Hematopoietic multipotent progenitor cell treated with erythropoietin and hydrocortisone succinate and interleukin-3 and kit ligand, for 4 days (in vitro differentiated cells): ENCODE data around the gene ZC3H4.
A peak's percentile ranks its signal among the peaks of the same experiment; 100 is the strongest.

ENCODE experiments used
- DNase-seq: peaks from one replicate; pipeline ENCODE4 v3.0.0-alpha.2; 2015

Gene ZC3H4

GRCh38 chr19:47132194-47132852, 18.7 kb upstream of the ZC3H4 start:
- no peak for DNase-seq

DNA sequence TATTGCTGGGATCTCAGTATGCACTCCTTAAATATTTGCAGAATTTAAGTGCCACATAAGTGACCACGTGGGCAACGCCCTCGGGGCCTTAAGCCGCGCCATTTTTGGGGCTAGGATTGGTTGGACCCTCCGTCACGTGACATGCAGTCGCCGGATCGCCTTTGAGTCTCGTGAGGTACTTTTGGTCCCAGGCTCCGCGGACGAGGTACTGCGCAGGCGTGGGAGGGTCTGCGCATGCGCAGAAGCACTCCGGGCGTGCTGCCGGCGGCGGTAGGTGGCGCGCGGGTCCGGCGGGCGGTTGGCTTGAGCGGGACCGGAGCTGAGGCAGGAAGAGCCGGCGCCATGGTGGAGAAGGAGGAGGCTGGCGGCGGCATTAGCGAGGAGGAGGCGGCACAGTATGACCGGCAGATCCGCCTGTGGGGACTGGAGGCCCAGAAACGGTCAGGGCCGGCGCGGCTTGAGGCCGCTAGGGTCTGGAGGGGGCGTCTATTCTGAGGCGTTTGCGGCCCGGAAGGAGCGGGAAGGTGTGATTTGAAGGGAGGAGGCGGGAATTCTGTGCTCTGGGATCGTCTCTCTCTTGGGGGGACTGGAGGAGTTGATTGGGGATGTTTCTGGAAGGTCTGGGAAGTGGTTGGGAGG, 17.1 kb upstream of the ZC3H4 start, which contains the start of gene SAE1:
Gene SAE1 (plus strand): TSS at position 247 of the 639 bp plus-strand sequence. CDS start 96 bp downstream, at position 343.
- DNase-seq, result peak; percentile 99

DNA sequence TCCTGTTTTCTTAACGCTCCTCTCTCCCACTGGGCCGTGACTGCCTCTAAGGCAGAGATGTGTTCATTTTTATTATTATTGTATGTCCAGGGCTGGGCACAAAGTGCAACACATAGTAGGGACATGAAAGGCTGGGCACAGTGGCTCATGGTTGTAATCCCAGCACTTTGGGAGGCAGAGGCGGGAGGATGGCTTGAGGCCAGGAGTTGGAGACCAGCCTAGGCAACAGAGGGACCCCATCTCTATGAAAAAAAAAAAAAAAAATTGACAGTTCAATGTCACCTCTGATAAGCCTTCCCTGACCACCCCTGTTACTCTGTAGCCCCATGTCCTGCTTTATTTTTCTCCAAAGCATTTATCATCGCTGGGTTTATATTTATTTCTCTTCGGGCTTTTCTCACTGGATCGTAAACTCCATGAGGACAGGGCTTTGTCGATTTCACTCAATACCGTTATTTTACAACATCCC, 16.6 kb upstream of the ZC3H4 start:
- no peak for DNase-seq

- DNase-seq, result no peak
Observed at GRCh38 chr19:47129579-47129978, 16.0 kb upstream of the ZC3H4 start.

DNA sequence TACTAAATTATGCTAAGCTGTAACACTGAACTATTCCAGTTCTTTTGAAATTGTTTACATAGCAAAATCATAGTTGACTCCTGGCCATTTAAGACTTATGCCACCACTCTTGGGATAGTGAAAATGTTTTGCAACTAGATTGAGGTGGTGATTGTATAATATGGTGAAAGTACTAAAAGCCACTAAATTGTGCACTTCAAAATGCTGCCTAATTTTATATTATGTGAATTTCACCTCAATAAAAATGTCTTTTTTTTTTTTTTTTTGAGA, 12.0 kb upstream of the ZC3H4 start:
- no peak for DNase-seq

GRCh38 chr19:47124937-47125668, 11.5 kb upstream of the ZC3H4 start:
- DNase-seq, result peak; percentile 85

DNA sequence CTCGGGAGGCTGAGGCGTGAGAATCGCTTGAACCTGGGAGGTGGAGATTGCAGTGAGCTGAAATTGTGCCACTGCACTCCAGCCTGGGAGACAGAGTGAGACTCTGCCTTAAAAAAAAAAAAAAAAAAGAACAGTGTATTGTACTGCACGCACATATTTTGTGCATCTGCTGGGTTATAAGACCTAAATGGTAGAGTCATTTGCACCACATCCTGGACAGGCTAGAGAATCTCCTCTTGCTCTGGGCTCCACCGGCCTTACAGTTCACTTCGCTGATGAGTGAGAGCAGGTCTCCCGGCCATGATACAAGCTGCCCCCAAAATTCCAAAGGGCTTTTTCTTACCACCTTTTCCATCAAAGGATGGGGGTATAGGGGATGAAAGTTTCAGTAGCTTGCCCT, 9.8 kb upstream of the ZC3H4 start:
- DNase-seq, result no peak

DNA sequence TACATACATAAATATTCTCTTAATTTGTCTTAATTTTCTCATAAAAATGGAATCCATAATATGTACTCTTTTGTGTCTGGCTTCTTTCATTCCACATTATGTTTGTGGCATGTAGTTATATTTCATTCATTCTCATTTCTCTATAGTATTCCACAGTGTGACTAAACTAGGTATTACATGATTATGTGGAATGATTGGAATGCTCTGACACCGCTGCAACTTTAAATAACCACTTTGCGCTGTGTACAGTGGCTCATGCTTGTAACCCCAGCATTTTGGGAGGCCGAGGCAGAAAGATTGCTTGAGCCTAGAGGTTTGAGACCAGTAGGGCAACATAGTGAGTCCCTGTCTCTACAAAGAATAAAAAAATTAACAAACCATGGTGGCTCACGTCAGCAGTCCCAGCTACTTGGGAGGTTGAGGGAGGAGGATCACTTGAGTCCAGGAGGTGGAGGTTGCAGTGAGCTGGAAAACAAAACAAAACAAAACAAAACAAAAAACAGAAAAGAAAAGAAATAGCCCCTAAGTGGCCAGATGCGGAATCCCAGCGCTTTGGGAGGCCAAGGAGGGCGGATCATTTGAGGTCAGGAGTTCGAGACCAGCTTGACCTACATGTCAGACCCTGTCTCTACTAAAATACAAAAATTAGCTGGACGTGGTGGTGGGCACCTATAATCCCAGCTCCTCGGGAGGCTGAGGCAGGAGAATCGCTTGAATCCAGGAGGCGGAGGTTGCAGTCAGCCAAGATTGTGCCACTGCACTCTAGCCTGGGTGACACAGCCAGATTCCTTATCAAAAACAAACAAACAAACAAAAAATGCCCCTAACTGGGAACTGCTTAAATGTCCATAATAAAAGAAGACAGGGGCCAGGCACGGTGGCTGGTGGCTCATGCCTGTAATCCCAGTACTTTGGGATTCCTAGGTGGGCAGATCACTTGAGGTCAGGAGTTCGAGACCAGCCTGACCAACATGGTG, 9.1 kb upstream of the ZC3H4 start:
- no peak for DNase-seq

GRCh38 chr19:47120470-47121067, 7.0 kb upstream of the ZC3H4 start:
- DNase-seq, result no peak

- no peak for DNase-seq
Observed at GRCh38 chr19:47113850-47114651, 475 bp upstream of the ZC3H4 start.

DNA sequence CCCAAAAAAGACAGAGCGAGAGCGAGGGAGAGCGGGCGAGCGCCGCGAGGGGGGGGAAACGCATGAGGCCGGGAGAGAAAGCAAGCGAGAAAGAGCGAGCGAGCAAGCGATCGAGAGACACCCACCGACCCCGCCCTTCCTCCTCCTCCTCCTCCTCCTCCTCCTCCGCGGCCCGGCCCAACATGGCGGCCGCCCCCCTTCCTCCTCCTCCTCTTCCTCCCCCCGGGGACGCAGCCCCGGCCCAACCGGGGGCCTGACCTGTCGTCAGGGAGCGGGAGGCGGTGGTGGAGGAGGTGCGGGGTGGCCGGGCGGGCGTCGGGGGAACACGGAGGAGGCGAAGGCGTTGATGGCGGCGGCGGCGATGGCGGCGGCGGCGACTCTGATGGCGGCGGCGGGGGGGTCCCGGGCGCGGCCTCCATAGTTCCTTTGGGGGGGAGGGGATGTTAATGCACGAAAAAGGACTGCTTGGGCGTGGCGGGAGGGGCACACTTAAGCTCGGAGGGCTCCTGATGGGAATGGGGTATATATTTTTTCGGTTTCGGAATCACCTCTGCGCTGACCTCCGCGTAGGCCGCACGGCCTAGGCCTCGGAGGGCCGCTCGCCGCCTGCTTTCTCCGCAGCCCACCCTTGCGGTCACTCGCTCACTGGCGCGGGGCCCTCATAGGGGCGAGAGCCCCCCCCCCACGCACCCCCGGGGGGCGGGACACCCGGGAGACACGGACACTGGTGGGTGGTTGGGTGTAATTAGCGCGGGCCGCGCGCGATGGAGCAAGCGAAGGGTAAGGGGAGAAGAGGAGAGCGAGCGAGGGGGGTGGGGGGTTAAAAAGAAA, 1.2 kb downstream of the ZC3H4 start:
- DNase-seq, result peak; percentile 97

DNA sequence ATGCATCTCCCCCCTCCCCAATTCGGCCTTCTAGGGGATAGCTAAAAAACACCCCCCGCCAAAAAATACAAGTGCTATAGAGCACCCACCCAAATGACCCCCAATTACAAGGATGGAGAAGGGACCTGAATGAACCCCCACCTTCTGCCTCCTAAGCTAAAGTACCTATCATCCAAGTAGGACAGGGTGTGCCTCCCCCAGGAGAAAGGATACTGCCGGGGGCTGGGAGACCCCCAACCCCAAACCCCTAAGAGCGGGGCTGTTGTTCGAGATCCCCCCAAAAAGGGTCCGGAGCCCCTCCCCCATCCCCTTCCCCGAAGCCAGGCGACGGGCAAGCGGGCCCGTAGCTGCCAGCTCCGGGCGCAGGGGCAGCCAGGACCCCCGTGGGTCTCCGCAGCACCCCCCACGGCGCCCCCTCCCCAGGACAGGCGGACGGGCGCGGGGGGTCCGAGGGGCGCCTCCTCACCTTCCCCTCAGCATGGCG, 1.9 kb downstream of the ZC3H4 start:
- no peak for DNase-seq

DNA sequence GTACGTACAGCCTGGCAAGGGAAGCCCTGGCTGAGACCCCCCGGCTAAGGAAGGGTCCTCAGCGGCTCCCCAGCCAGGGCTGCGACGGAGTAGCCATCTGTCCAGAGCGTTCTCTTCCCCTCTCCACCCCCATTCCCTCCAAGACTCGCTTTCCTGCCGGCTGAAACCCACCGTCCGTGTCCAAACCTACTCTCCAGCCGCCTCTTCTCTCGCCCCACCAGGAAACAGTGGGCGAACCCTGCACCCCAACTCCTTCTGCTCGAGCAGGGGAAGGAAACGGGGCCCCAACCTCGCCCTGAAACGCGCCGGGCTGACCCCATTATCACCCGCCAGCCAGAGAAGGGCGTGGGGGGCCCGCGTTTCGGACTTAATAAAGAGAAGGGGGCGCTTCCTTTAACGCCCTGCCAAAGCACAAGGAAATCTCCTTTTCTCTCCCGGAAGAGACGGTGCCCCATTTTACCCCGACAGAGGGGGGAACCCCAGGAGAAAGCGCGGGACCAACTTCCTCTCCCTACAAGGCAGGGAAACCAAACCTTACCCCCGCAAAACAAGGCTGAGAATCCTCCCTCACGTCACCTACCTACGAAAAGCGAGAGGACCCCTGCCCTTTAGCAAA, 2.5 kb downstream of the ZC3H4 start:
- peak; percentile 72 for DNase-seq

GRCh38 chr19:47110521-47111005, 3.0 kb downstream of the ZC3H4 start:
- peak; percentile 43 for DNase-seq

DNA sequence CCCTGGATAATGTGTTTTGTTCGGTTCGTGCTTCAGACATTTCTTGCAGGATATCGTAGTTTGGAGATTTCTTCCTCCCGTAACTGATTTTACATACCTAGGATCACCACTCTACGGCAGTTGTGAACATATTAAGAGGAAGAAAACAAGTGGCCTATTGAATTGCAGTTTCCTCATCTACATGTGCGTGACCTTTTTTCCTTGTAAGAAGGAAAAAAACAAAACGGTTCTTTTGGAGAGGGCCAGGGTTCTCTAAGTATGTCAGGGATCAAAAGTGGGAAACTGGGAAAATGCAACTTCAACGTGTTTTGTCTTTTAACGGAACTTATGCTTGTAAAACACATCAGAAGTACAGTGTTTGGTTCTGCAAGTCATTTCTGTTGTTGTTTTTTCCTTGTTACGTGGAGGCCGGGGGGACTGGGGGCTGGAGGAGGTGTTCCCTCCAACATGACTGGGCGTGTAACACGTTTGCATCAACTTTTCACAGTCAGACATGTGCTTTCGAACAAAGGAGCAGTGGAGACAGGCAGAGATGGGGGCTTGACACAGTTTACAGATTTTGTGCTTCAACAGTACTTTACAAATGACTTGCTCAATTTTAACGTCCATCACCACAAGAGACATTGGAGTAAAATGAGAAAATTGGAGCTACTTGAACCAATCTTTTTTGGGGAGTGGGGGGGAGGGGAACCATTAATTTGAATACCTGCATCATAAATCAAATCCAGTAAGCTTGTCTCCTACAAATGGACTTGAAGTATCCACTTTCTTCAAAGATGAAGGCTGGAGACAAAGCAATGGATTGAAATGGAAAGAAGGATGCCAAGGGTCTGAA, 3.8 kb downstream of the ZC3H4 start:
- peak; percentile 92 for DNase-seq

DNA sequence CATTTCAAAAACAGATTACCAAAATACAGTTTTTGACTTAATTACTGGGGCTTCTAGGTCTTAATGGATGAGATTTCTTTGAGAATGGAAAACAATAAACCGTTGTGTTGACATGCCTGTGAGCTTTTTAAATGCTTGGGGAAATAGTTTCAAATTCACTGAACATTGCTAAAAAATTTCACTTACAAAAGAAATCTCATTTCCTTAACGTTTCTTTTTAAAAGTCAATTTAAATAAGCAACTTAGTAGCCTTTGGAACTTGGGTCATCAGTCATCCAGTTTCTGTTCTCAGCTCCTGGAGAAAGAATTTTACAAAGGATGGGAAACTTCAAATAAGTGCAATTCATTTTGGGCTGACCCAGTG, 4.4 kb downstream of the ZC3H4 start:
- no peak for DNase-seq

DNA sequence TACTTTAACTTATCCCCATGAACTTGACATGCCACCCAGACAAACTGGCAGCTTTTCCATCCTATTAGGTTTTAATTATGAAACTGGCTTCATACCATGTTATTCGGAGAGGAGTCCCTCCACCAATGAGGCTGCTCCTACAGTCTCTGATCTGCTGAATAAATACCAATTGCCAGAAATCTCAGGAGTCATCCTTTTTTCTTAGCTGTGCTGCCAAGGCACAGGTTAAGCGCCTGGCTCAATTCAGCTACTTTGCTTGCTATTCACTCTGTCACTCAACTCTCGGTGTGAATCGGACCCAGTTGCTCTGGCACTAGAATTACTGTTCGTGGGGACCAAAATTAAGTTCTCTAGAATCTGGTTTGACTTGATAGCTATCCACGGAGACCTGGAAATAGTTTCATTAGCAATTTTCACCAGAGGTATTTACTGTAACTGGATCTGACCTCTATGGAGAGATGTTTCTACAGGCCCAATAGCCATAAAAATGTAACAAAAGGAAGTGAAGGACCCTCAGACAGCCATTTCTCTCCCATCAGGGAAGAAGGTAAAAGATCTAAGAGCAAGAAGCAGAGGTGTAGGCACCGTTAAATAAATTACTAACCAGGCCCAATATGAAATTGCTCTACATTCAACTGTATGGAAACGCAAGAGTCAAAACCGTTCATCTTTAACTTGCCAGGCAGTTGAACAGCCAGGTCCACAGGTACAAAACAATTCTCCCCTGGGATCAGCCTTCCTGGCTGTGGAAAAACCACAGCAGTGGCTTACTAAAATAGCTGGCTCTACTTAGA, 5.4 kb downstream of the ZC3H4 start:
- no peak for DNase-seq
